Measurements from ENCODE around the gene CYTH3. TPM values are rescaled to one million over a fixed set of nuclear protein-coding genes. Genes with fewer than 3 reads are reported as not detected.

Gene CYTH3
- polyA plus RNA-seq, 2 of the 4 experiments (the other 2 are of a cell fraction): 18.6 to 24.2 TPM

- 63% methylated on average over 3 of the region's 3 CpGs for WGBS (ENCODE audit: missing lambda C conversion rate)
- Histone ChIP-seq H3K27ac (peak overlapping the region; percentile 65 to 98), H3K4me3 (no peak overlapping the region), H3K9me3 (no peaks in the 10 kb centered on the region), H3K4me2 (no peak overlapping the region), H3K4me1 (peaks cover 50% of the 10 kb centered on the region)
- ChIA-PET POLR2A (no interaction called here), CTCF (interaction anchor here (0.8 to 1.5 kb wide), 3 partner anchors 8 to 119 kb away, joined by 3 to 7 read pairs (median 5); no protein-coding TSS in a partner anchor)
- ATAC-seq (no peak), DNase-seq (ENCODE audit: low read depth in 1 of 2, low spot score in 1 of 2) (no peak), FAIRE-seq (no peak)
- TF ChIP-seq, protein P1, sequence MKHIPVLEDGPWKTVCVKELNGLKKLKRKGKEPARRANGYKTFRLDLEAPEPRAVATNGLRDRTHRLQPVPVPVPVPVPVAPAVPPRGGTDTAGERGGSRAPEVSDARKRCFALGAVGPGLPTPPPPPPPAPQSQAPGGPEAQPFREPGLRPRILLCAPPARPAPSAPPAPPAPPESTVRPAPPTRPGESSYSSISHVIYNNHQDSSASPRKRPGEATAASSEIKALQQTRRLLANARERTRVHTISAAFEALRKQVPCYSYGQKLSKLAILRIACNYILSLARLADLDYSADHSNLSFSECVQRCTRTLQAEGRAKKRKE (CRISPR knock-in tag; IDR thresholded peaks at IDR 0.05; ENCODE audit: low read depth): no peak
- TF ChIP-seq HMGXB4 (CRISPR knock-in tag; IDR thresholded peaks at IDR 0.05; ENCODE audit: borderline replicate concordance) (no peak), RCOR1 (IDR thresholded peaks at IDR 0.05; ENCODE audit: low read depth, low read length) (no peak), RARB (CRISPR knock-in tag; IDR thresholded peaks at IDR 0.05) (no peak), MAZ (IDR thresholded peaks at IDR 0.05; ENCODE audit: borderline replicate concordance, low read depth, low read length) (no peak), TFCP2L1 (CRISPR knock-in tag; IDR thresholded peaks at IDR 0.05) (no peak), NR3C1 (IDR thresholded peaks at IDR 0.05) (no peak), EP300 (IDR thresholded peaks at IDR 0.05) (no peak)
These were observed 6.9 kb upstream of the CYTH3 start for GRCh38 chr7:6279341-6279740.

GRCh38 chr7:6278749-6279310 is 6.4 kb upstream of the CYTH3 start:
- no peak for ATAC-seq
- no peak for TF ChIP-seq NFE2L2 (conservative IDR thresholded peaks at IDR 0.05; ENCODE audit: low read length)
- TF ChIP-seq, protein P2, sequence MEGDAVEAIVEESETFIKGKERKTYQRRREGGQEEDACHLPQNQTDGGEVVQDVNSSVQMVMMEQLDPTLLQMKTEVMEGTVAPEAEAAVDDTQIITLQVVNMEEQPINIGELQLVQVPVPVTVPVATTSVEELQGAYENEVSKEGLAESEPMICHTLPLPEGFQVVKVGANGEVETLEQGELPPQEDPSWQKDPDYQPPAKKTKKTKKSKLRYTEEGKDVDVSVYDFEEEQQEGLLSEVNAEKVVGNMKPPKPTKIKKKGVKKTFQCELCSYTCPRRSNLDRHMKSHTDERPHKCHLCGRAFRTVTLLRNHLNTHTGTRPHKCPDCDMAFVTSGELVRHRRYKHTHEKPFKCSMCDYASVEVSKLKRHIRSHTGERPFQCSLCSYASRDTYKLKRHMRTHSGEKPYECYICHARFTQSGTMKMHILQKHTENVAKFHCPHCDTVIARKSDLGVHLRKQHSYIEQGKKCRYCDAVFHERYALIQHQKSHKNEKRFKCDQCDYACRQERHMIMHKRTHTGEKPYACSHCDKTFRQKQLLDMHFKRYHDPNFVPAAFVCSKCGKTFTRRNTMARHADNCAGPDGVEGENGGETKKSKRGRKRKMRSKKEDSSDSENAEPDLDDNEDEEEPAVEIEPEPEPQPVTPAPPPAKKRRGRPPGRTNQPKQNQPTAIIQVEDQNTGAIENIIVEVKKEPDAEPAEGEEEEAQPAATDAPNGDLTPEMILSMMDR (IDR thresholded peaks at IDR 0.05): 0 out of 3 replicates have a peak, but pooled peaks have one; percentile 4
- peak; percentile 87 for TF ChIP-seq ZFP36 (IDR thresholded peaks at IDR 0.05; ENCODE audit: borderline replicate concordance, partially characterized antibody)
- Histone ChIP-seq H3K27ac (peak overlapping the region; percentile 65 to 98), H3K9me3 (no peaks in the 10 kb centered on the region), H3K4me3 (no peak overlapping the region), H3K4me2 (no peak overlapping the region), H3K4me1 (peaks cover 45% of the 10 kb centered on the region)
- CTCF ChIA-PET: interaction anchor here (1.5 to 2.2 kb wide), 3 partner anchors 28 to 119 kb away, joined by 3 to 7 read pairs (median 5); no protein-coding TSS in a partner anchor
- no peak for FAIRE-seq
- POLR2A ChIA-PET: no interaction called here
- WGBS (ENCODE audit: missing lambda C conversion rate): 81% methylated on average over 9 of the region's 9 CpGs
- no peak for DNase-seq (ENCODE audit: low read depth in 1 of 2, low spot score in 1 of 2)

DNA sequence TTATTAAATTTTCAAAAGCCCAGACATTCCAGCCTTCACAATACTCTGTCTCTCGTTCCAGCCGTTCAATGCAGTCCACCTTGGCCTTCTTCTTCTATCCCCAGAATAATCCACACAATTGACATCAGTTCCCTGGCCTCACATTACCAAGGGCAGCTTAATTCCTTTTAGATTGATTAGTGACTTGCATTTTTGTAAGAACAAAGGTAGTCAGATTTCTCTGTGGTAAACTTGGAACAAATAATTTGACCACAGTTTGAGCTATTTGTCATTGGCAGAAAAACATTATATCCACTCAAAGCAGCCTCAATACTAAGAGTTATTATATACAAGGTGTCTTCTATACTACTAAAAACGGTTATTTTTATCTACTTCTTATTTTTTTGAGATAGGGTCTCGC is 5.1 kb upstream of the CYTH3 start:
- ChIA-PET CTCF (interaction anchor here (0.8 to 2.2 kb wide), 3 partner anchors 16 to 117 kb away, joined by 3 to 7 read pairs (median 3); no protein-coding TSS in a partner anchor), POLR2A (no interaction called here)
- no peak for FAIRE-seq
- no peak for DNase-seq (ENCODE audit: low read depth in 1 of 2, low spot score in 1 of 2)
- Histone ChIP-seq H3K4me3 (no peak overlapping the region), H3K27ac (peak overlapping the region in 1 of 2 experiments; percentile 65; a peak in 3 of 6 replicates), H3K4me1 (peaks cover 43% of the 10 kb centered on the region), H3K4me2 (no peak overlapping the region), H3K9me3 (no peaks in the 10 kb centered on the region)
- WGBS (ENCODE audit: missing lambda C conversion rate): 90% methylated on average over 4 of the region's 4 CpGs
- TF ChIP-seq TP53 (CRISPR knock-in tag; IDR thresholded peaks at IDR 0.05) (no peak), MAZ (IDR thresholded peaks at IDR 0.05; ENCODE audit: borderline replicate concordance, low read depth, low read length) (no peak)
- no peak for ATAC-seq

- Histone ChIP-seq H3K4me2 (no peak overlapping the region), H3K4me3 (no peak overlapping the region), H3K9me3 (no peaks in the 10 kb centered on the region), H3K4me1 (peaks cover 38% of the 10 kb centered on the region), H3K27ac (peak overlapping the region in 1 of 2 experiments; percentile 65; a peak in 3 of 6 replicates)
- CTCF ChIA-PET: interaction anchor here (0.8 to 2.2 kb wide), 2 partner anchors 16 to 117 kb away, joined by 3 to 7 read pairs; no protein-coding TSS in a partner anchor
- WGBS (ENCODE audit: missing lambda C conversion rate): 88% methylated on average over 9 of the region's 9 CpGs
- FAIRE-seq (no peak), ATAC-seq (no peak), DNase-seq (ENCODE audit: low read depth in 1 of 2, low spot score in 1 of 2) (no peak)
- TF ChIP-seq POLR2AphosphoS2 (conservative IDR thresholded peaks at IDR 0.05; ENCODE audit: low read length): no peak
- no peak for TF ChIP-seq RCOR1 (IDR thresholded peaks at IDR 0.05; ENCODE audit: low read depth, low read length)
- TF ChIP-seq HMGXB4 (CRISPR knock-in tag; IDR thresholded peaks at IDR 0.05; ENCODE audit: borderline replicate concordance): no peak
- no peak for TF ChIP-seq ZSCAN20 (CRISPR knock-in tag; IDR thresholded peaks at IDR 0.05)
- TF ChIP-seq HEYL (CRISPR knock-in tag; IDR thresholded peaks at IDR 0.05): no peak
- no peak for TF ChIP-seq KDM5A (IDR thresholded peaks at IDR 0.05)
- no peak for TF ChIP-seq RNF2 (IDR thresholded peaks at IDR 0.05; ENCODE audit: borderline replicate concordance, low read depth)
- TF ChIP-seq MAZ (IDR thresholded peaks at IDR 0.05; ENCODE audit: borderline replicate concordance, low read depth, low read length): no peak
- TF ChIP-seq JUNB (IDR thresholded peaks at IDR 0.05): no peak
- no peak for TF ChIP-seq RAD21 (conservative IDR thresholded peaks at IDR 0.05 in 1 of 2, IDR thresholded peaks at IDR 0.05 in 1 of 2)
- no peak for TF ChIP-seq CEBPB (IDR thresholded peaks at IDR 0.05)
- TF ChIP-seq EHF (CRISPR knock-in tag; IDR thresholded peaks at IDR 0.05): no peak
- TF ChIP-seq CBX2 (IDR thresholded peaks at IDR 0.05; ENCODE audit: borderline replicate concordance, low read depth): no peak
- POLR2A ChIA-PET: no interaction called here
These were observed 4.5 kb upstream of the CYTH3 start for GRCh38 chr7:6276911-6277408.

Data from A549 (cell line).